OCI-LY1 (cell line): ENCODE results near the gene ATXN1.

ENCODE experiments used
- EZH2 ChIP-seq: fragments of 200-600 bp; sonication (generic), shearing (Covaris generic); IDR thresholded peaks from 2 replicates; pipeline ENCODE4 v1.8.0; 2017; ENCODE audit warnings: borderline replicate concordance, mixed run types, mild to moderate bottlenecking, antibody characterized with exemption, low read length, moderate library complexity, mixed read lengths
- TF ChIP-seq, protein P1 (sequence below): fragments of 200-600 bp; sonication (generic), shearing (Covaris generic); IDR thresholded peaks from 2 replicates; pipeline ENCODE4 v1.5.1; 2017; ENCODE audit warnings: mild to moderate bottlenecking, antibody characterized with exemption, low read length, moderate library complexity, mixed read lengths

DNA sequence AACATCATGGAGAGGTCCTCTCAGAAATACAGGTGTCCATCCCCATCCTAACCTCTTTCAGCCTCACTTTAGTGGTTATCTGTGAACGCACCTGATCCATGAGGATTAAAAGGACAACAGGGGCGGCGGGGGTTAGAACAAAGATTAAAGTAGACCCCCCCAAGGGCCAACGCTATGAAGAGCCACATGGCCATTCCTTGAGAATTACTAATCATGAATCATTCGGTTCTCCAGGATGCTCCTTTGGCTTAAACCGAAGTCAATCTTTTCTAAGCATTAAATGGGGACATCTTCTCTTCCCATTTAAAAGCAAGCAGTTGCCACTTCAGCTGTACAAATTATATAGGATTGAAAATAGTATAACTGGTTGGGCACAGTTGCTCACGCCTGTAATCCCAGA lies 310.4 kb downstream of the ATXN1 start:
- TF ChIP-seq, protein P1, sequence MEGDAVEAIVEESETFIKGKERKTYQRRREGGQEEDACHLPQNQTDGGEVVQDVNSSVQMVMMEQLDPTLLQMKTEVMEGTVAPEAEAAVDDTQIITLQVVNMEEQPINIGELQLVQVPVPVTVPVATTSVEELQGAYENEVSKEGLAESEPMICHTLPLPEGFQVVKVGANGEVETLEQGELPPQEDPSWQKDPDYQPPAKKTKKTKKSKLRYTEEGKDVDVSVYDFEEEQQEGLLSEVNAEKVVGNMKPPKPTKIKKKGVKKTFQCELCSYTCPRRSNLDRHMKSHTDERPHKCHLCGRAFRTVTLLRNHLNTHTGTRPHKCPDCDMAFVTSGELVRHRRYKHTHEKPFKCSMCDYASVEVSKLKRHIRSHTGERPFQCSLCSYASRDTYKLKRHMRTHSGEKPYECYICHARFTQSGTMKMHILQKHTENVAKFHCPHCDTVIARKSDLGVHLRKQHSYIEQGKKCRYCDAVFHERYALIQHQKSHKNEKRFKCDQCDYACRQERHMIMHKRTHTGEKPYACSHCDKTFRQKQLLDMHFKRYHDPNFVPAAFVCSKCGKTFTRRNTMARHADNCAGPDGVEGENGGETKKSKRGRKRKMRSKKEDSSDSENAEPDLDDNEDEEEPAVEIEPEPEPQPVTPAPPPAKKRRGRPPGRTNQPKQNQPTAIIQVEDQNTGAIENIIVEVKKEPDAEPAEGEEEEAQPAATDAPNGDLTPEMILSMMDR = no peak
- TF ChIP-seq EZH2 = no peak
